Measurements from ENCODE around the gene PACRG.

DNA sequence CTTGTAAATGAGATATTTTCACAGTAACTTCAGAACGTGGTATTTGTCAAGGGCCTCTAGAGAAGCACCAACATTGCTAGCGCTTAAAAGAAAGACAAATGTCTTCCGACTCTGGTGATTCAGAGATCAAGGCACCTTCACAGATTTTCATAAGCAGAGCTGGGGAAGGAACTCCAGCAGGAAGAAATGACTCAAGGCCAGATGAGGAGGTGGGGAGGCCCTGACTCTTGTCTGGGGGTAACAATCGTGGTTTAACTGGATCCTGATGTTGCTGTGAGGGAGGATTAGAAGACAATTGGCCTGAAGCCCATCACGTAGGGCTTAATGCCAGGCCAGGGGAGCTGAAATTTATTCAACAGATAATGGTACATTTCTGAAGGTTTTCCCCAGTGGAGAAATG is 563.8 kb downstream of the PACRG start:
- no peak for TF ChIP-seq POLR2A (IDR thresholded peaks at IDR 0.05)
- TF ChIP-seq, protein P1, sequence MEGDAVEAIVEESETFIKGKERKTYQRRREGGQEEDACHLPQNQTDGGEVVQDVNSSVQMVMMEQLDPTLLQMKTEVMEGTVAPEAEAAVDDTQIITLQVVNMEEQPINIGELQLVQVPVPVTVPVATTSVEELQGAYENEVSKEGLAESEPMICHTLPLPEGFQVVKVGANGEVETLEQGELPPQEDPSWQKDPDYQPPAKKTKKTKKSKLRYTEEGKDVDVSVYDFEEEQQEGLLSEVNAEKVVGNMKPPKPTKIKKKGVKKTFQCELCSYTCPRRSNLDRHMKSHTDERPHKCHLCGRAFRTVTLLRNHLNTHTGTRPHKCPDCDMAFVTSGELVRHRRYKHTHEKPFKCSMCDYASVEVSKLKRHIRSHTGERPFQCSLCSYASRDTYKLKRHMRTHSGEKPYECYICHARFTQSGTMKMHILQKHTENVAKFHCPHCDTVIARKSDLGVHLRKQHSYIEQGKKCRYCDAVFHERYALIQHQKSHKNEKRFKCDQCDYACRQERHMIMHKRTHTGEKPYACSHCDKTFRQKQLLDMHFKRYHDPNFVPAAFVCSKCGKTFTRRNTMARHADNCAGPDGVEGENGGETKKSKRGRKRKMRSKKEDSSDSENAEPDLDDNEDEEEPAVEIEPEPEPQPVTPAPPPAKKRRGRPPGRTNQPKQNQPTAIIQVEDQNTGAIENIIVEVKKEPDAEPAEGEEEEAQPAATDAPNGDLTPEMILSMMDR (IDR thresholded peaks at IDR 0.05): no peak
